ENCODE data around the gene FBXL17. TPM values are rescaled to one million over a fixed set of nuclear protein-coding genes. Genes with fewer than 3 reads are reported as not detected.

Gene FBXL17
- total and polyA plus RNA-seq, 2 of the 4 experiments (the other 2 are of a cell fraction) = 3.9 to 8.1 TPM

GRCh38 chr5:107957051-107957450 lies 424.8 kb downstream of the FBXL17 start:
- no peaks in the 10 kb centered on the region for H3K36me3 ChIP-seq (ENCODE audit: control insufficient read depth, insufficient read depth, low read length)
- H3K4ac ChIP-seq (ENCODE audit: low read depth, low read length) = no peak overlapping the region
- DNase-seq (no peak), ATAC-seq (ENCODE audit: low read depth) (no peak)
- dilution Hi-C loops (cut with HindIII; ENCODE audit: low sequenced_read_pairs, unreplicated experiment) (no loop called here), in situ Hi-C loops (cut with MboI; ENCODE audit: low sequenced_read_pairs) (no loop called here), intact Hi-C loops (cut with micrococcal nuclease) (no loop called here)
- H4K20me1 ChIP-seq (ENCODE audit: insufficient read depth, low read length) = no peaks in the 10 kb centered on the region
- no peaks in the 10 kb centered on the region for H3K9me3 ChIP-seq (ENCODE audit: control insufficient read depth, insufficient read depth, low read length)
- CTCF ChIA-PET = no interaction called here
- POLR2A ChIA-PET (ENCODE audit: unreplicated experiment) = no interaction called here
- H4K5ac ChIP-seq (ENCODE audit: low read depth, low read length) = no peak overlapping the region
- H3K4me2 ChIP-seq (ENCODE audit: low read depth, low read length) = no peak overlapping the region
- no TSS peak for BruUV-seq (replicated peaks)
- no peaks in the 10 kb centered on the region for H3K4me1 ChIP-seq (ENCODE audit: control insufficient read depth, insufficient read depth, low read length)
- H3K27ac ChIP-seq (ENCODE audit: insufficient read depth, low read length) = no peak overlapping the region
- no peak overlapping the region for H2BK5ac ChIP-seq (ENCODE audit: low read depth, low read length, poor library complexity, severe bottlenecking)
- TF ChIP-seq CTCF (conservative IDR thresholded peaks at IDR 0.05; ENCODE audit: low read depth, low read length) (no peak), BHLHE40 (IDR thresholded peaks at IDR 0.05; ENCODE audit: low read depth, low read length) (no peak)
- no CpG with 5 or more reads among the region's 3 CpGs for WGBS, 2 experiments (ENCODE audit: extremely low coverage in 2 of 2, insufficient read length in 1 of 2)
- H3K79me1 ChIP-seq (ENCODE audit: low read depth in 1 of 2, low read length in 2 of 2) = no peaks in the 10 kb centered on the region
- H2AK9ac ChIP-seq (replicated peaks; ENCODE audit: low read depth, low read length, poor library complexity) = no peak overlapping the region
- no peak overlapping the region for H3K18ac ChIP-seq (ENCODE audit: low read depth, low read length)
- H3K4me3 ChIP-seq (ENCODE audit: insufficient read depth, low read depth, low read length) = no peak overlapping the region
- no peak overlapping the region for H4K8ac ChIP-seq (ENCODE audit: low read depth in 2 of 2, low read length in 2 of 2)
- no peak overlapping the region for H2BK120ac ChIP-seq (ENCODE audit: low read depth, low read length)
- no peaks in the 10 kb centered on the region for H3K9me1 ChIP-seq (ENCODE audit: insufficient read depth, low read length)
- no peaks in the 10 kb centered on the region for H3K27me3 ChIP-seq (ENCODE audit: control insufficient read depth, insufficient read depth, low read length)
- H3K14ac ChIP-seq (replicated peaks; ENCODE audit: low read depth, low read length) = no peak overlapping the region
- H2BK15ac ChIP-seq (ENCODE audit: low read depth, low read length) = no peak overlapping the region
- H2BK20ac ChIP-seq (ENCODE audit: low read depth, low read length) = no peak overlapping the region
- H3K56ac ChIP-seq (ENCODE audit: extremely low read depth, insufficient read depth, low read length) = no peak overlapping the region
- H3K23ac ChIP-seq (ENCODE audit: low read depth, low read length) = no peak overlapping the region
- no peak overlapping the region for H2AK5ac ChIP-seq (ENCODE audit: low read depth, low read length)
- H3K9ac ChIP-seq (ENCODE audit: low read depth, low read length) = no peak overlapping the region
- H2AFZ ChIP-seq (replicated peaks; ENCODE audit: low read length, poor library complexity) = no peak overlapping the region
- H4K91ac ChIP-seq (ENCODE audit: insufficient read depth, low read depth, low read length) = no peak overlapping the region

All from IMR-90 (cell line).